Superior temporal gyrus (tissue), 1 donor: ENCODE measurements around the gene ADGRF3.
"Not testable (repeated sequence)": the region's sequence is repeated elsewhere in the genome, so short reads cannot be mapped to it uniquely, and the experiment has no call there.

ENCODE experiments used
- DNase-seq: peaks from one replicate; pipeline ENCODE4 v3.0.0-alpha.2; 2016; ENCODE audit errors: extremely low spot score

The ADGRF3 gene

GRCh38 chr2:26276484-26277227 is 69.9 kb downstream of the ADGRF3 start:
- DNase-seq: no peak

GRCh38 chr2:26274058-26274613 is 72.5 kb downstream of the ADGRF3 start:
- no peak for DNase-seq

GRCh38 chr2:26273501-26273900 is 73.1 kb downstream of the ADGRF3 start:
- no peak for DNase-seq

GRCh38 chr2:26270373-26270772 is 76.2 kb downstream of the ADGRF3 start:
- no peak for DNase-seq

- DNase-seq: no peak
Measured at GRCh38 chr2:26269571-26270158, 76.9 kb downstream of the ADGRF3 start.

- not testable (repeated sequence) for DNase-seq
Measured at GRCh38 chr2:26268670-26269385, 77.8 kb downstream of the ADGRF3 start.

GRCh38 chr2:26268213-26268612 is 78.4 kb downstream of the ADGRF3 start:
- DNase-seq: no peak

GRCh38 chr2:26258836-26259235 is 87.8 kb downstream of the ADGRF3 start:
- not testable (repeated sequence) for DNase-seq
